Endothelial cell of umbilical vein (primary cell): Measurements from ENCODE around the gene PTPRZ1. TPM values are rescaled to one million over a fixed set of nuclear protein-coding genes. Genes with fewer than 3 reads are reported as not detected.

ENCODE experiments used
- BruUV-seq: library from RNA; stranded (reverse); fragments of 400-500 nt; replicated peaks from 2 replicates; lab custom pipeline; 2021; lab: Mats Ljungman, UMichigan
- CTCF ChIA-PET: fragments of 300-600, 350-600 bp; sonication (Branson Sonifier 250); formaldehyde crosslinking; loops from one replicate; lab custom pipeline; 2021; ENCODE audit warnings: antibody characterized with exemption, inconsistent platforms; lab: Charles Lee
- POLR2A ChIA-PET: fragments of 300-600, 350-600 bp; sonication (Branson Sonifier 250); formaldehyde crosslinking; loops from one replicate; lab custom pipeline; 2021; ENCODE audit warnings: antibody characterized with exemption, inconsistent platforms; lab: Charles Lee
- DNase-seq: peaks from one replicate; pipeline ENCODE4 v3.0.0-alpha.2; 2011; ENCODE audit warnings: low read depth, low spot score
- FAIRE-seq: peaks from 2 replicates; lab custom pipeline; 2011; peaks lifted over from hg19 to GRCh38; lab: Jason Lieb, UNC
- H2AFZ ChIP-seq: 2 replicates; pipeline ENCODE4 v1.6.0; 2012; ENCODE audit warnings: low read depth, low read length, control low read depth, inconsistent platforms
- H3K27ac ChIP-seq: 2 replicates; pipeline ENCODE4 v1.5.1; 2011; ENCODE audit warnings: low read depth, mild to moderate bottlenecking, control low read depth, low read length, moderate library complexity; ENCODE audit not compliant: insufficient read depth
- H3K27me3 ChIP-seq, 2 experiments: 2 replicates each; pipeline versions ENCODE4 v1.6.0 to v1.6.1; 2011; ENCODE audit warnings: low read length in 2 of 2, mixed read lengths in 1 of 2; ENCODE audit not compliant: control insufficient read depth in 2 of 2, insufficient read depth in 2 of 2
- H3K36me3 ChIP-seq, 2 experiments: 2 replicates in 1 of 2; 3 replicates in 1 of 2; pipeline ENCODE4 v1.5.1; 2011; ENCODE audit warnings: low read length in 2 of 2, mild to moderate bottlenecking in 1 of 2, moderate library complexity in 1 of 2; ENCODE audit not compliant: control insufficient read depth in 2 of 2, insufficient read depth in 2 of 2; ENCODE audit errors: extremely low read depth in 1 of 2
- H3K4me1 ChIP-seq: 3 replicates; pipeline ENCODE4 v1.5.1; 2011; ENCODE audit warnings: mild to moderate bottlenecking, low read length; ENCODE audit not compliant: control insufficient read depth, insufficient read depth; ENCODE audit errors: extremely low read depth
- H3K4me2 ChIP-seq: 2 replicates; pipeline ENCODE4 v1.6.1; 2011; ENCODE audit warnings: low read length, control low read depth, mixed read lengths; ENCODE audit not compliant: insufficient read depth
- H3K4me3 ChIP-seq, 3 experiments: fragments of 200-600 bp in 1 of 3; sonication (generic), shearing (Covaris generic) in 1 of 3; replicated peaks in 1 of 3; 2 replicates each; pipeline ENCODE4 v1.5.1; 2011 to 2016; ENCODE audit warnings: control low read depth in 3 of 3, low read length in 3 of 3, mild to moderate bottlenecking in 2 of 3, inconsistent platforms in 1 of 3, low read depth in 1 of 3, moderate library complexity in 1 of 3; ENCODE audit not compliant: insufficient read depth in 1 of 3
- H3K79me2 ChIP-seq: 2 replicates; pipeline ENCODE4 v1.6.0; 2012; ENCODE audit warnings: low read length, inconsistent platforms; ENCODE audit not compliant: control insufficient read depth, insufficient read depth
- H3K9ac ChIP-seq: replicated peaks from 2 replicates; pipeline ENCODE3; 2011; ENCODE audit warnings: low read length, control low read depth; ENCODE audit not compliant: insufficient read depth; ENCODE audit errors: extremely low read depth
- H3K9me1 ChIP-seq: replicated peaks from 3 replicates; pipeline ENCODE4 v1.6.0; 2011; ENCODE audit warnings: mild to moderate bottlenecking, low read length; ENCODE audit not compliant: control insufficient read depth, insufficient read depth; ENCODE audit errors: extremely low read depth
- H3K9me3 ChIP-seq: replicated peaks from 2 replicates; pipeline ENCODE4 v1.5.1; 2012; ENCODE audit warnings: low read length, inconsistent platforms; ENCODE audit not compliant: control insufficient read depth, insufficient read depth
- H4K20me1 ChIP-seq: replicated peaks from 2 replicates; pipeline ENCODE3; 2011; ENCODE audit warnings: mild to moderate bottlenecking, low read length; ENCODE audit not compliant: control insufficient read depth, insufficient read depth; ENCODE audit errors: extremely low read depth
- FOS ChIP-seq: IDR thresholded peaks from 2 replicates; pipeline ENCODE4 v1.6.1; 2011; ENCODE audit warnings: mild to moderate bottlenecking, low read length, moderate library complexity, borderline replicate concordance; ENCODE audit not compliant: insufficient read depth
- GATA2 ChIP-seq: IDR thresholded peaks from 2 replicates; pipeline ENCODE4 v1.7.0; 2011; ENCODE audit warnings: low read depth, mild to moderate bottlenecking, moderate library complexity, mixed read lengths, low read length; ENCODE audit not compliant: insufficient read length, insufficient read depth
- JUN ChIP-seq: IDR thresholded peaks from 2 replicates; pipeline ENCODE4 v1.6.1; 2011; ENCODE audit warnings: borderline replicate concordance, low read depth; ENCODE audit not compliant: insufficient read length, insufficient read depth
- dilution Hi-C: fragments of 300-500 bp; cut with MboI; formaldehyde crosslinking; loops from one replicate; pipeline ENCODE4 v1.15.0; 2019; ENCODE audit warnings: low sequenced_read_pairs; ENCODE audit not compliant: extremely low pct_ligation_motif_present
- intact Hi-C: fragments of 100-400 bp; cut with micrococcal nuclease; formaldehyde crosslinking; loops from one replicate; pipeline ENCODE4 v1.10.0; 2022
- polyA plus RNA-seq, 4 experiments: library from polyadenylated mRNA; depleted of rRNA in 3 of 4; stranded (reverse) in 3 of 4; unstranded in 1 of 4; fragments of >200 nt; gene quantifications; 2 replicates each; pipeline versions ENCODE4 v1.2.1 to v1.2.3, GENCODE V29; 2011 to 2012; ENCODE audit warnings: missing spikeins in 1 of 4
- total RNA-seq: library from RNA; stranded (reverse); gene quantifications from 2 replicates; pipeline ENCODE4 v1.2.3, GENCODE V29; 2021
- TF ChIP-seq, protein P1 (sequence below): IDR thresholded peaks from 2 replicates; pipeline ENCODE4 v1.6.1; 2011; ENCODE audit not compliant: insufficient read depth, insufficient read length
- TF ChIP-seq, protein P2 (sequence below), 2 donors: IDR thresholded peaks; 1 replicate in 1 of 2; 2 replicates in 1 of 2; pipeline ENCODE4 v1.5.1; 2011; ENCODE audit warnings: low read length in 2 of 2, mild to moderate bottlenecking in 2 of 2, moderate library complexity in 2 of 2, control low read depth in 1 of 2, inconsistent platforms in 1 of 2, low read depth in 1 of 2; ENCODE audit not compliant: insufficient read depth in 1 of 2; ENCODE audit errors: extremely low read depth in 1 of 2

Gene PTPRZ1
- total and polyA plus RNA-seq, 2 donors (not counting 3 experiments of a cell fraction or from before 2014, with no cell fraction given), result 0.07 TPM; not detected in 1

GRCh38 chr7:121862591-121862990 is 10.4 kb upstream of the PTPRZ1 start:
- H3K27me3 ChIP-seq, result no peaks in the 10 kb centered on the region
- POLR2A ChIA-PET, result no interaction called here
- H3K4me3 ChIP-seq, result no peak overlapping the region
- no peak for FAIRE-seq
- BruUV-seq, result no TSS peak
- TF ChIP-seq JUN (no peak), FOS (no peak), GATA2 (no peak)
- TF ChIP-seq, protein P1, sequence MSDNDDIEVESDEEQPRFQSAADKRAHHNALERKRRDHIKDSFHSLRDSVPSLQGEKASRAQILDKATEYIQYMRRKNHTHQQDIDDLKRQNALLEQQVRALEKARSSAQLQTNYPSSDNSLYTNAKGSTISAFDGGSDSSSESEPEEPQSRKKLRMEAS, result no peak
- TF ChIP-seq, protein P2, sequence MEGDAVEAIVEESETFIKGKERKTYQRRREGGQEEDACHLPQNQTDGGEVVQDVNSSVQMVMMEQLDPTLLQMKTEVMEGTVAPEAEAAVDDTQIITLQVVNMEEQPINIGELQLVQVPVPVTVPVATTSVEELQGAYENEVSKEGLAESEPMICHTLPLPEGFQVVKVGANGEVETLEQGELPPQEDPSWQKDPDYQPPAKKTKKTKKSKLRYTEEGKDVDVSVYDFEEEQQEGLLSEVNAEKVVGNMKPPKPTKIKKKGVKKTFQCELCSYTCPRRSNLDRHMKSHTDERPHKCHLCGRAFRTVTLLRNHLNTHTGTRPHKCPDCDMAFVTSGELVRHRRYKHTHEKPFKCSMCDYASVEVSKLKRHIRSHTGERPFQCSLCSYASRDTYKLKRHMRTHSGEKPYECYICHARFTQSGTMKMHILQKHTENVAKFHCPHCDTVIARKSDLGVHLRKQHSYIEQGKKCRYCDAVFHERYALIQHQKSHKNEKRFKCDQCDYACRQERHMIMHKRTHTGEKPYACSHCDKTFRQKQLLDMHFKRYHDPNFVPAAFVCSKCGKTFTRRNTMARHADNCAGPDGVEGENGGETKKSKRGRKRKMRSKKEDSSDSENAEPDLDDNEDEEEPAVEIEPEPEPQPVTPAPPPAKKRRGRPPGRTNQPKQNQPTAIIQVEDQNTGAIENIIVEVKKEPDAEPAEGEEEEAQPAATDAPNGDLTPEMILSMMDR (IDR thresholded peaks at IDR 0.05; ENCODE audit: extremely low read depth in 1 of 2, insufficient read depth in 1 of 2, low read depth in 1 of 2, low read length in 2 of 2), result no peak
- no peaks in the 10 kb centered on the region for H3K4me1 ChIP-seq
- H3K9ac ChIP-seq, result no peak overlapping the region
- DNase-seq, result no peak
- no peak overlapping the region for H3K27ac ChIP-seq
- no peak overlapping the region for H3K4me2 ChIP-seq
- no peaks in the 10 kb centered on the region for H3K36me3 ChIP-seq
- dilution Hi-C loops, result no loop called here
- no peaks in the 10 kb centered on the region for H4K20me1 ChIP-seq
- intact Hi-C loops, result no loop called here
- no peaks in the 10 kb centered on the region for H3K9me3 ChIP-seq
- H2AFZ ChIP-seq, result no peak overlapping the region
- H3K79me2 ChIP-seq, result no peaks in the 10 kb centered on the region
- CTCF ChIA-PET, result interaction anchor here (1.8 kb wide), 1 partner anchor 132 kb away, joined by 5 read pairs; no protein-coding TSS in a partner anchor
- H3K9me1 ChIP-seq, result no peaks in the 10 kb centered on the region
